ENCODE results near the gene AKT1. TPM values are rescaled to one million over a fixed set of nuclear protein-coding genes. Genes with fewer than 3 reads are reported as not detected.
A peak's percentile ranks its signal among the peaks of the same experiment; 100 is the strongest.

AKT1 gene
- total and polyA plus RNA-seq, 5 experiments from 2014 or later, result 8.9 to 95.7 (median 33.4) TPM

DNA sequence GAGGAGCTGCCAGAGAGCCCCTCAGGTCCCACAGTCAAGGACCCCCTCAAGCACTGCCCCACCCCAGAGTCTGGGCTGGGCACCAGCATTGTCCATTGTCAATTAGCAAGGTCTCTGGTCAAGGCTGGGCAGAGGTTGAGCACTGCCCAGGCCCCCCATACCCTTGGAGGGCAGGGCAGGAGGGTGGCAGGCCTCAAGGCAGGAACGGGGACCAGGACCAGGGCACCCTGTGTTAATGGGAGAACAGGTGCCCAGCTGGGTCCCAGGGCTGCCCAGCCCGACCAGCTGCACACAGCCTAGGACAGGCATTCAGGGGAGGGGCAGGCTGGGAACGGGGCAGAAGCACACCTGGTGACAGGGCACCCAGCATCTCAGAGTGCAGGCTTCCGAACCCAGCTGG lies 24.2 kb downstream of the AKT1 start:
- Mint-ChIP-seq H3K27me3 (no peaks in the 10 kb centered on the region), H3K4me3 (no peak overlapping the region), H3K9me3 (peaks cover 0 to 2% (median 0%) of the 10 kb centered on the region in 9 donors), H3K27ac (peak overlapping the region in 1 of 10 donors; percentile 43), H3K4me1 (peaks cover 0 to 10% (median 5%) of the 10 kb centered on the region in 4 donors), H3K36me3 (peaks cover 0 to 17% (median 16%) of the 10 kb centered on the region in 3 donors)
- DNase-seq (no peak), ATAC-seq (no peak)
- POLR2A ChIA-PET, result interaction anchor here (1.3 to 2.7 kb wide), 2 partner anchors 14 to 55 kb away, joined by 4 to 9 read pairs; no protein-coding TSS in a partner anchor

DNA sequence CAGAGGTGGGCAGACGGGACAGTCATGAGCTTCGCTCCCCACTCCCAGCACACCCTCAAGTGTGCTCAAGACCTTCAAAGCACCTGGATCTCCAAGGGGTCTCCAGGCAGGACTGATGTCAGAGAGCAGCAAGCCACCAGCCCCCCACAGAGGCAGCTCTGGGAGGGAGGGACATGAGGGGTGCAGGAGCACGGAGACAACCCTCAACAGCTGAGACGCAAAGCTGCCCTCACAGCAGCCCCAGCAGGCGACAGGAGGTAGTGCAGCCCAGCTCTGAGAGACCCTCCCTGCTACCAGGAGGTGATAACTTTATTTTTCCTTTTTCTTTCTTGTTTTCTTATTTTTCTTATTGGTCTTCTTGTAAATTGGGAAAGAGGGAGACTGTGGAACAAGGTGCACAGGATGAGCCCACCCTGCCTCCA lies 24.7 kb downstream of the AKT1 start:
- Mint-ChIP-seq H3K27me3 (no peaks in the 10 kb centered on the region), H3K9me3 (peaks cover 0 to 2% (median 0%) of the 10 kb centered on the region in 9 donors)
- POLR2A ChIA-PET, result interaction anchor here (1.3 to 2.7 kb wide), 2 partner anchors 14 to 55 kb away, joined by 4 to 9 read pairs; no protein-coding TSS in a partner anchor

DNA sequence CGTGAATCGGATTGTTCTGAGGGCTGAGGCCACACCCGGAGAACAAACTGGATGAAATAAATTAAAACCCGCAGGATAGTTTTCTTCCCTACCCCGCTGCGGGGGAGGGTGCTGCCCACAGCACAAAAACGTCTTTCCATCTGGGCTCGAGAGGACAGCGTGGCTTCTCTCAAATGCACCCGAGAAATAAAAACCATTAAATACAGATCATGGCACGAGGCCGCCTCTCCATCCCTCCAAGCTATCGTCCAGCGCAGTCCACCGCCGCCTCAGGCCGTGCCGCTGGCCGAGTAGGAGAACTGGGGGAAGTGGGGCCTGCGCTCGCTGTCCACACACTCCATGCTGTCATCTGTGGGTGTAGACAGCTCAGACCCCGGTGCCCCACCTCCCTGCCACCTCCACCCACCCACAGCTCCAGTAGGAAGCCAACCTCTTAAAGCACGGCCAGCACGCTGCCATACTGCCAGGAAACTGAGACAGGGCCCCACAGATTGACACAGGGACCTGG lies 25.4 kb downstream of the AKT1 start:
- Mint-ChIP-seq H3K9me3 (peaks cover 0 to 2% (median 0%) of the 10 kb centered on the region in 9 donors), H3K36me3 (peaks cover 0 to 17% (median 12%) of the 10 kb centered on the region in 3 donors), H3K4me3 (no peak overlapping the region), H3K27ac (peak overlapping the region in 1 of 10 donors; percentile 43), H3K27me3 (no peaks in the 10 kb centered on the region), H3K4me1 (peaks cover 0 to 10% (median 5%) of the 10 kb centered on the region in 4 donors)
- POLR2A ChIA-PET, result interaction anchor here (2.7 kb wide), 1 partner anchor 56 kb away, joined by 9 read pairs; no protein-coding TSS in a partner anchor
- no peak for DNase-seq
- ATAC-seq, result no peak

More for the DNA sequence above, 24.7 kb downstream of the AKT1 start:
- DNase-seq (peak in 1 of 10 donors; percentile 13), ATAC-seq (no peak)
- H3K27ac Mint-ChIP-seq, result peak overlapping the region in 4 of 10 donors; percentile 5 to 73 (median 29)
- H3K36me3 Mint-ChIP-seq, result peaks cover 0 to 17% (median 12%) of the 10 kb centered on the region in 3 donors
- no peak overlapping the region for H3K4me3 Mint-ChIP-seq
- H3K4me1 Mint-ChIP-seq, result peaks cover 0 to 10% (median 5%) of the 10 kb centered on the region in 4 donors

DNA sequence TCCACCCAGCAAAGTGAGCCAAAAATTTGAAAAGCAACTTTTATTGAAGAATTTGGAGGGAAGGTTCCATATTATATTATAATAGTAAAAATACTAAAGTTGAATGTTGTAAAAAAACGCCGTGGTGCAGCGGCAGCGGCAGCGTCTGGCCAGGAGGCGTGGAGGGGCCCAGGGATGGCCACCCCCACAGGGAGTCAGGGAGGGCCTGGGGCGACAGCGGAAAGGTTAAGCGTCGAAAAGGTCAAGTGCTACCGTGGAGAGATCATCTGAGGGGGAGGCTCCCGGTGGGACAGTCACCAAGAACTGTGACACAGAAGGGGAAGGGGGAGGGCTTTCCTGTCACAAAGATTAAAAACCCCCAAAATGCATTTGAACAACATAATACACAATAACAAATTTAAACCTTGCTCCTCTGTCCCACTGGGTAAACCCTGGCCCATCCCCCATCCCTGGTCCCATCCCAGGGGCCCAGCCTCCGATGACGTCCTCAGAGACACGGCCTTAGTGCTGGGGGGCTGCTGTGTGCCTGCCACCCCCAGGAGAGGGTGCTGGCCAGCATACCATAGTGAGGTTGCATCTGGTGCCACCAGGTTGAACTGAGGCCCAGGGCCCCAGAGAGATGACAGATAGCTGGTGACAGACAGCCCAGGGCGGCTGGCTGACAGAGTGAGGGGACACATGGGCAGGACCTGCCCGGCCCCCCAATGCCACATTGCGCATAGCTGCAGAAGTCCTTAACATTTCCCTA lies 26.1 kb downstream of the AKT1 start:
- POLR2A ChIA-PET, result interaction anchor here (1.5 to 1.7 kb wide), 2 partner anchors 31 to 57 kb away, joined by 10 to 21 read pairs; partner anchors contain the start of gene ZBTB42
- DNase-seq (no peak), ATAC-seq (no peak)
- Mint-ChIP-seq H3K4me1 (peaks cover 0 to 10% (median 5%) of the 10 kb centered on the region in 4 donors), H3K9me3 (peaks cover 0 to 2% (median 0%) of the 10 kb centered on the region in 9 donors), H3K4me3 (no peak overlapping the region), H3K27ac (peak overlapping the region in 1 of 10 donors; percentile 38), H3K27me3 (no peaks in the 10 kb centered on the region), H3K36me3 (peaks cover 0 to 17% (median 12%) of the 10 kb centered on the region in 3 donors)

DNA sequence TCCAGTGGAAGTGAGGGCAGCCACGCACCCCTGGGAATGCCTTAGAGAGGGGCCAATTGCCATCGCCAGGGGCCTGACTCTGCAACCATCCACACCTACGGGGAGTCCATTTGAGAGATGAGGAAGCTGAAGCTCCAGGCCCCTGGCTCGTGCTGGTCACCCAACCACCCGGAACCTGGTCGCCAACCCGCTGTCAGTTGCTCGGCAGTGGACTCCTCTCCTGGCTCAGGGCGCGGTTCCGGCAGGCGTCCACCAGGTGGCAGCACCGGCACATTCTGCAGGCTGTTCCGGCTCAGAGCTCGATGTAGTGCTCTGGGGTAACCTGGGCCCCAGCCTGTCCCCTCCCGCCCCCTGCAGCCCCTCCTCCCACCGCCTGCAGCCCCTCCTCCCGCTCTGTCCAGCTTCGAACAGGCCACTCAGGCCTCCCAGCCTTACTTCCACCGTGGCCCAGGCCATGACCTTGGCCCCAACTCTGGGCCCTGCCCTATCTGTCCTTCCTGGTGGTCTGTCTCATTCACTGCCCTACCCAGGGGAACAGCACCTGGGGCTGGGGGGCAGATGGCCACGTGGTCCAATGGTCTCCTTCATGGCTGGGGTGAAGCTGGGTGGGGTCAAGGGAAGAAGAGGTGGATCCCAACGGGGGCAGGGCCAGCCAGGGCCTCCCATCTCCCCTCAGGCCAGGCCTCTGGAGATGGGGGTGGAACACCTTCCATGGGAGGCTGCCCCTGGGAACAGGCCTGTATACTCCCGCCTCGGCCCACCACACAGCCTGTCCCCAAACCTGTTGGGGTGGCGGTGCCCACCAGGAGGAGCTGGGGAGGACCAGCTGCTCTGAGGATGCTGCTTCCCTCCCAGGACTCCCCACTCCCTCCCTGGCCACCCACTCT lies 26.9 kb downstream of the AKT1 start:
- no peaks in the 10 kb centered on the region for H3K27me3 Mint-ChIP-seq
- ATAC-seq (peak; percentile 97 to 98), DNase-seq (peak; percentile 77 to 93 (median 90))
- H3K4me1 Mint-ChIP-seq, result peaks cover 0 to 10% (median 5%) of the 10 kb centered on the region in 4 donors
- no peak overlapping the region for H3K4me3 Mint-ChIP-seq
- peak overlapping the region in 2 of 10 donors; percentile 33 to 80 for H3K27ac Mint-ChIP-seq
- peaks cover 0 to 2% (median 0%) of the 10 kb centered on the region in 9 donors for H3K9me3 Mint-ChIP-seq
- H3K36me3 Mint-ChIP-seq, result peaks cover 0 to 17% (median 16%) of the 10 kb centered on the region in 3 donors
- POLR2A ChIA-PET, result interaction anchor here (1.5 to 1.7 kb wide), 3 partner anchors 10 to 57 kb away, joined by 3 to 21 read pairs (median 10); partner anchors contain the start of gene ZBTB42

DNA sequence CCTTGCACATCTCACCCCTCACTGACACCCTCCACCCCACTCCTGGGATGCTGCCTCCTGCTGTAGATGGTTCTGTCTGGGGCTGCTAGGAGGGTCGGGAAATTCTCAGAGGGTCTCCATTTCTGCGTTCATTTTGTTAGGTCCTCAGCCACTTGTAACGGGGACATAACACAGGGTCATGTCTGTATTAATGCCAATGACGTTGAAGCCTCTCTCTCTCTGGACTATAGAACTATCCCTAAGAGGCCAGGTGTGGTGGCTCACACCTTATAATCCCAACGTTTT lies 28.0 kb downstream of the AKT1 start:
- POLR2A ChIA-PET, result interaction anchor here (0.7 to 1.5 kb wide), 3 partner anchors 9 to 25 kb away, joined by 3 read pairs; no protein-coding TSS in a partner anchor
- Mint-ChIP-seq H3K9me3 (peaks cover 0 to 2% (median 0%) of the 10 kb centered on the region in 9 donors), H3K4me1 (peaks cover 0 to 10% (median 5%) of the 10 kb centered on the region in 4 donors), H3K36me3 (peaks cover 0 to 18% (median 15%) of the 10 kb centered on the region in 3 donors), H3K27me3 (no peaks in the 10 kb centered on the region), H3K4me3 (no peak overlapping the region), H3K27ac (no peak overlapping the region)
- ATAC-seq (no peak), DNase-seq (no peak)

DNA sequence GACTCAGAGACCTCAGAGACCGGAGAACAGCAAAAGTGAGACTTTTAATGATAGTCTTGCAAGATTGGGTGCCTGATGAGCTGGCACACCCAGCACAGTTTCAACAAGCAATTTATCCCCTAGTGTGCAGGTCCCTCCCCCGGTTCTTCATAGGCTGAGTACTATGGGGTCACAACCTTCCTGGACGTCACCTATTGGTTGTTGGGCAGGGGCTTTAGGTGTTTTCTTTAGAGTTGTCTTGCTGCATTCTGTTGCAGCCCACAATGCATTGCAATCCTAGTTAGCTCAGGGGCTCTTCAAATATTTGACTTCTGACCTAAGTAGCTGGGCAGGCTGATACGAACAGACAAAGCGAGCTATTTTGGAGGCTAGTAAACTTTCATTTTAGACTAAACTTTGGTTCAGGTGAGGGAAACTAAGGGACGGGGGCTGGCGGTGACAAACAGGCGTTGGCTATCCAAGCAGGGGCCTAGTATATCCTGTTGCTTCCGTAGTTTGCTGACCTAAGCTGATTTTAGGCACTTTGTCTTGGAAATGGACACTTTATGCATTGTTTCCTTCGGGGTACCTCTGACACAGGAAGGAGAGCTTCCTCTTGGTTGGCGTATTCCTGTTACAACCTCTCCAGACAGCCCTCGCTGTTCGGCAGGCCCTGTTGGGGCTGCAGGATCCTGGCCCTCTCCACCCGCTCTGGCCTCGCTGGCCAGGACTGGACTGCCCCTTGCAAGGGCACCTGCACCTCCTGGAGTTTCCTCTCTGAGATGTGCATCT lies 28.5 kb downstream of the AKT1 start:
- H3K4me3 Mint-ChIP-seq, result no peak overlapping the region
- no peaks in the 10 kb centered on the region for H3K27me3 Mint-ChIP-seq
- no peak for ATAC-seq
- POLR2A ChIA-PET, result interaction anchor here (0.7 to 1.5 kb wide), 4 partner anchors 8 to 60 kb away, joined by 3 read pairs; no protein-coding TSS in a partner anchor
- no peak for DNase-seq
- peaks cover 4 to 21% (median 16%) of the 10 kb centered on the region in 3 donors for H3K36me3 Mint-ChIP-seq
- H3K4me1 Mint-ChIP-seq, result peaks cover 0 to 10% (median 5%) of the 10 kb centered on the region in 4 donors
- no peak overlapping the region for H3K27ac Mint-ChIP-seq
- peaks cover 0 to 2% (median 0%) of the 10 kb centered on the region in 9 donors for H3K9me3 Mint-ChIP-seq

DNA sequence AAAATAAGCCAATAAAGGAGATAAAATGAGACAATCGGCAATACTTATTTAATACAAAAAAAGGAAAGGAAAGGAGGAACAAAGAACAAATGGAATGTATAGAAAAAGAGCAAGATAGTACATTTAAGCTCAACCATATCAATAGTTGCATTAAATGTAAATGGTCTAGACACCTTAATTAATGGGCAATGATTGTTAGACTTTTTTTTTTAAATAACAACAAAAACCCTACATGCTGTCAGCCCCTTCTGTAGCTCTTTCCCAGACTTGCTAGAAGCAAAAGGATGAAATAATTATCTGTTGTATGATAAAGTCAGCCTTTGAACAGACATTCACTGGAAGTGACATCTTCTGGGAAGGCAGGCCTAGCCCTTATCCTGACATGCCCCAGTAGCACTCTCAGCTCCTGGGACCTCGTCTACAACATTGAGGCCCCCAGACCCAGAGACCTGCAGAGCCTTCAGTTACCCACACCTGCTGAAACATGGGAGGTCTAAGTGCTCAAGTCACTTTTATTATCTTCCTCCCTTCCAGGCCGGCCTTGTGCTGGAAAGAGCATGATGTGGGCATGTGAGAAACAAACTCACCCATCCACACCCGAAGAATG lies 29.2 kb downstream of the AKT1 start:
- peaks cover 0 to 11% (median 6%) of the 10 kb centered on the region in 4 donors for H3K4me1 Mint-ChIP-seq
- no peak overlapping the region for H3K4me3 Mint-ChIP-seq
- H3K36me3 Mint-ChIP-seq, result peaks cover 6 to 22% (median 13%) of the 10 kb centered on the region in 3 donors
- DNase-seq, result no peak
- no peaks in the 10 kb centered on the region for H3K27me3 Mint-ChIP-seq
- POLR2A ChIA-PET, result interaction anchor here (0.8 to 1.0 kb wide), 2 partner anchors 13 to 60 kb away, joined by 3 read pairs; no protein-coding TSS in a partner anchor
- ATAC-seq, result no peak
- H3K27ac Mint-ChIP-seq, result peak overlapping the region in 2 of 10 donors; percentile 11 to 39
- peaks cover 0 to 2% (median 0%) of the 10 kb centered on the region in 9 donors for H3K9me3 Mint-ChIP-seq

DNA sequence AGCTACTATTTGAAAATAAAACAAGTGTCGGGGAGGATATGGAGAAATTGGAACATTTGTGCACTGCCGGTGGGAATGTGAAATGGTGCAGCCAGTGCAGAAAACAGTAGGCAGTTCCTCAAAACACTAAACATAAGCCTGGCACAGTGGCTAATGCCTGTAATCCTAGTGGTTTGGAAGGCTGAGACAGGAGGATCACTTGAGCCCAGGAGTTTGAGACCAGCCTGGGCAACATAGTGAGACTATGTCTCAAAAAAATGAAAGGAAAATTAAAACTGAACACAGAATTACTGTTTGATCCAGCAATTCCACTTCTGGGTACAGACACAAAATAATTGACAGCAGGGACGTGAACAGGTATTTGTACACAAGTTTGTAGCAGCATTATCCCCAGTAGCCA lies 30.0 kb downstream of the AKT1 start:
- POLR2A ChIA-PET, result no interaction called here
- Mint-ChIP-seq H3K27me3 (no peaks in the 10 kb centered on the region), H3K36me3 (peaks cover 7 to 23% (median 9%) of the 10 kb centered on the region in 3 donors), H3K4me3 (no peak overlapping the region), H3K9me3 (no peaks in the 10 kb centered on the region), H3K27ac (peak overlapping the region in 2 of 10 donors; percentile 13 to 39), H3K4me1 (peaks cover 0 to 14% (median 9%) of the 10 kb centered on the region in 4 donors)
- ATAC-seq (no peak), DNase-seq (no peak)

DNA sequence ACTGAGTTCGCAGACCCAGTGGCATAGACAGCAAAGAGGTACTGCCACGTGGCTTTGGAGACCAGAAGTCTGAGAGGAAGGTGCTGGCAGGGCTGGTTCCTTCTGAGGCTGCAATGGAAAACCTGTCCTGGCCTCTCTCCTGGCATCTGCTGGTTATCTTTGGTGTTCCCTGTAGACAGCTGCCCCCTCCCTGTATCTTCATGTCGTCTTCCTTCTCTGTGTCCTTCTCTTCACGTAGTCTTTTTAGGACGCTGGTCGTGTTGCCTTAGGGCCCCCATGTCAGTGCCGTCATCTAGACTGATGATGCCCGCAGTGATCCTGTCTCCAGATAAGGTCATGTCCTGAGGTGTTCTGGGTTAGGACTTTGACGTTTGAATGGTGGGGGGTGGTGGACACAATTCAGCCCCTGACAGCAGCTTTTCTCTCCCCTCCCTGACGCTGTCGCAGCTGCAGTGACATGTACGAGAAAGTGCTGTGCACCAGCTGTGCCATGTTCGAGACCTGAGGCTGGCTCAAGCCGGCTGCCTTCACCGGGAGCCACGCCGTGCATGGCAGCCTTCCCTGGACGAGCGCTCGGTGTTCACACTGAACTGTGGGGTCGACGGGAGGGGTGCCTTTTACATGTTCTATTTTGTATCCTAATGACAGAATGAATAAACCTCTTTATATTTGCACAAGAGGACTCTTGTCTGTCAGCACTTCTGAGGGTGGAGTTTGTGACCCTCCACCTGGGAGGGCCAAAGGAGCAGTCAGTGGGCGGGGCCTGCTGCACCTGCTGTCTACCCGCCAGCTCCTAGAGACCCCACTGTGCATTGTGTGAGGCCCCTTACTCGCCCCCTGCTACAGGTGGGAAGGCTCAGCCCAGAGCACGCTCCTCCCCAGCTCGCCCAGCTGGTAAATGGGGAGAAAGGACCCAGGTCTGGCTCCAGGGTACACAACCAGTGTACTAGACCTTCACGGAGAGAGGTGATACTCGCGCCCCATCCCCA lies 36.3 kb downstream of the AKT1 start:
- ATAC-seq (no peak), DNase-seq (peak in 1 of 10 donors; percentile 31)
- no peak overlapping the region for H3K4me3 Mint-ChIP-seq
- peaks cover 14 to 52% (median 36%) of the 10 kb centered on the region in 4 donors for H3K4me1 Mint-ChIP-seq
- H3K27me3 Mint-ChIP-seq, result no peaks in the 10 kb centered on the region
- H3K9me3 Mint-ChIP-seq, result no peaks in the 10 kb centered on the region
- peaks cover 9 to 61% (median 15%) of the 10 kb centered on the region in 3 donors for H3K36me3 Mint-ChIP-seq
- POLR2A ChIA-PET, result interaction anchor here (0.7 to 1.3 kb wide), 3 partner anchors 9 to 81 kb away, joined by 3 to 7 read pairs (median 3); no protein-coding TSS in a partner anchor
- peak overlapping the region in 2 of 10 donors; percentile 50 to 66 for H3K27ac Mint-ChIP-seq

Data from naive thymus-derived CD8-positive, alpha-beta T cell (primary cell).